GM12801 (cell line): ENCODE results near the gene NTN4.

Experiments
- CTCF ChIP-seq: IDR thresholded peaks from one replicate; pipeline ENCODE4 v1.5.1; 2011; ENCODE audit warnings: control low read depth; ENCODE audit not compliant: insufficient read length; ENCODE audit errors: extremely low read depth

The NTN4 gene

GRCh38 chr12:95723693-95724384 lies 66.7 kb downstream of the NTN4 start:
- no peak for TF ChIP-seq CTCF

- TF ChIP-seq CTCF: no peak
Observed at GRCh38 chr12:95721320-95721719, 69.2 kb downstream of the NTN4 start.

GRCh38 chr12:95720146-95720545 lies 70.4 kb downstream of the NTN4 start:
- TF ChIP-seq CTCF: no peak

- TF ChIP-seq CTCF: no peak
Observed at GRCh38 chr12:95718772-95719171, 71.8 kb downstream of the NTN4 start.

- no peak for TF ChIP-seq CTCF
Observed at GRCh38 chr12:95718006-95718431, 72.5 kb downstream of the NTN4 start.

- no peak for TF ChIP-seq CTCF
Observed at GRCh38 chr12:95717316-95717928, 73.1 kb downstream of the NTN4 start.

- TF ChIP-seq CTCF: no peak
Observed at GRCh38 chr12:95715177-95715576, 75.4 kb downstream of the NTN4 start.
